HG02885 (cell line): ENCODE measurements around the gene SEMA5B.

Source experiments
- ATAC-seq: cut with Tn5 transposase; IDR thresholded peaks from one replicate; pipeline ENCODE4 v1.9.1; 2021; ENCODE audit warnings: mild to moderate bottlenecking; ENCODE audit not compliant: unreplicated experiment, poor library complexity

The SEMA5B gene

GRCh38 chr3:123027292-123028232 lies at the start of gene SEMA5B:
TSS of gene SEMA5B (minus strand) at chr3:123027763. CDS start at chr3:122961263, 66,500 bp downstream.
- ATAC-seq: no peak

- ATAC-seq: no peak
These were observed 49.2 kb upstream of the SEMA5B start for GRCh38 chr3:123076496-123077418.

- ATAC-seq: no peak
These were observed 48.5 kb upstream of the SEMA5B start for GRCh38 chr3:123076112-123076495.

- no peak for ATAC-seq
These were observed 47.8 kb upstream of the SEMA5B start for GRCh38 chr3:123075359-123075758.

GRCh38 chr3:123072564-123072963 lies 45.0 kb upstream of the SEMA5B start:
- no peak for ATAC-seq

- ATAC-seq: no peak
These were observed 44.6 kb upstream of the SEMA5B start for GRCh38 chr3:123072152-123072551.

- ATAC-seq: no peak
These were observed 44.0 kb upstream of the SEMA5B start for GRCh38 chr3:123071581-123071980.

- no peak for ATAC-seq
These were observed 43.6 kb upstream of the SEMA5B start for GRCh38 chr3:123071146-123071545.

GRCh38 chr3:123070510-123070909 lies 42.9 kb upstream of the SEMA5B start:
- ATAC-seq: no peak

- no peak for ATAC-seq
These were observed 41.2 kb upstream of the SEMA5B start for GRCh38 chr3:123068601-123069381.

- ATAC-seq: peak; percentile 41
These were observed 40.4 kb upstream of the SEMA5B start for GRCh38 chr3:123067689-123068600.

GRCh38 chr3:123066896-123067688 lies 39.5 kb upstream of the SEMA5B start, which contains the start of gene PDIA5:
TSS of gene PDIA5 (plus strand) at chr3:123067025. CDS start at chr3:123067165, 140 bp downstream.
- ATAC-seq: peak; percentile 93

GRCh38 chr3:123066599-123066895 lies 39.0 kb upstream of the SEMA5B start:
- no peak for ATAC-seq

GRCh38 chr3:123064914-123065313 lies 37.4 kb upstream of the SEMA5B start:
- ATAC-seq: no peak

- no peak for ATAC-seq
These were observed 36.9 kb upstream of the SEMA5B start for GRCh38 chr3:123064506-123064905.

GRCh38 chr3:123063034-123063433 lies 35.5 kb upstream of the SEMA5B start:
- ATAC-seq: no peak

- no peak for ATAC-seq
These were observed 34.3 kb upstream of the SEMA5B start for GRCh38 chr3:123061856-123062255.

- no peak for ATAC-seq
These were observed 32.5 kb upstream of the SEMA5B start for GRCh38 chr3:123060054-123060453.
